ENCODE data around the gene GLRA2. TPM values are rescaled to one million over a fixed set of nuclear protein-coding genes. Genes with fewer than 3 reads are reported as not detected.
"Not testable (repeated sequence)": the region's sequence is repeated elsewhere in the genome, so short reads cannot be mapped to it uniquely, and the experiment has no call there.

The GLRA2 gene
- total RNA-seq, 1 donor from 2014 or later = not detected

GRCh38 chrX:14673764-14674163 is 144.4 kb downstream of the GLRA2 start:
- H3K4me3 Mint-ChIP-seq (ENCODE audit: unreplicated experiment) = no peak overlapping the region

DNA sequence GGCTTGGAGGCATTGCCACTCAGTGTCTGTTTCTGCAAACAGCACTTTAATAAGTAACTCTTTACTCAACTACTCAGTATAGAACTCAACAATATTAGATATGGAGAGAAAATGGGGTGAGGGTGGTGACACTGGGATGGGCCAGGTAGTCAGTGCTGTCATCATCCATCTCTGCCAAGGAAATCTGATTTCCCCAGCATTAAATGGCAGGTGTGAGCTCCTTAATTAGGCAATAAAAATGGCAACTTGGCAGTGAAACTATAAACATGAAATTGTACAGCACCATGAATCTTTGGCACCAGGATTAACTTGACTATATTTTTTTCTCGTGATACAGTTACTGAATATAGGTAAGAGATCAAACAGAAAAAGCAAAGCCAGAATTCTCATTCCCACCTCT is 146.2 kb downstream of the GLRA2 start:
- Mint-ChIP-seq H3K36me3 (ENCODE audit: low read depth) (no peaks in the 10 kb centered on the region), H3K27ac (ENCODE audit: unreplicated experiment) (no peak overlapping the region), H3K4me1 (ENCODE audit: low read depth) (peaks cover 16% of the 10 kb centered on the region), H3K9me3 (ENCODE audit: low read depth) (peaks cover 11% of the 10 kb centered on the region), H3K27me3 (ENCODE audit: low read depth) (no peaks in the 10 kb centered on the region), H3K4me3 (ENCODE audit: unreplicated experiment) (no peak overlapping the region)
- no peak for DNase-seq (ENCODE audit: low spot score)
- no peak for TF ChIP-seq CTCF (IDR thresholded peaks at IDR 0.05)

More at GRCh38 chrX:14673764-14674163, 144.4 kb downstream of the GLRA2 start:
- Mint-ChIP-seq H3K4me1 (ENCODE audit: low read depth) (peaks cover 16% of the 10 kb centered on the region), H3K27me3 (ENCODE audit: low read depth) (no peaks in the 10 kb centered on the region), H3K36me3 (ENCODE audit: low read depth) (no peaks in the 10 kb centered on the region), H3K9me3 (ENCODE audit: low read depth) (peaks cover 11% of the 10 kb centered on the region), H3K27ac (ENCODE audit: unreplicated experiment) (peak overlapping the region; percentile 76)
- no peak for TF ChIP-seq CTCF (IDR thresholded peaks at IDR 0.05)
- no peak for DNase-seq (ENCODE audit: low spot score)

DNA sequence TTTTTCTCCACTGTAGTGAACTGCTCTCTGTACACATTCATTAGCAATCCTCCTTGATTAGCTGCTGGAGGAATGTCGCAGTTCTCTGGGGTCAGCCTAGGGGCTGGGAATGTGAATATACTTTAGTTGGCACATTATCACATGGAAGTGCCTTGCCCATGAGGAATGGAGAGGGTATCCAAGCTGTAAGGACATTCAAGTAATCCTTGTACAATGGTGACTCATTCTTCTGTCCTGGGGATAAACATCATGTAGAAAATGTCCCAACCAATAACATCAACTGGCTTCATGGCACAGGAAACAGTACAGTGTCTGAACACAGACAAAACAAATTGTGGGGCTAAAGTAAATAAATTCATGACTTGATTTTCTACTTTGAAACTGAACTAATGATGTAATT is 147.1 kb downstream of the GLRA2 start:
- TF ChIP-seq CTCF (IDR thresholded peaks at IDR 0.05) = no peak
- no peak overlapping the region for H3K27ac Mint-ChIP-seq (ENCODE audit: unreplicated experiment)
- H3K27me3 Mint-ChIP-seq (ENCODE audit: low read depth) = no peaks in the 10 kb centered on the region
- no peak overlapping the region for H3K4me3 Mint-ChIP-seq (ENCODE audit: unreplicated experiment)
- peaks cover 16% of the 10 kb centered on the region for H3K4me1 Mint-ChIP-seq (ENCODE audit: low read depth)
- peaks cover 9% of the 10 kb centered on the region for H3K9me3 Mint-ChIP-seq (ENCODE audit: low read depth)
- no peaks in the 10 kb centered on the region for H3K36me3 Mint-ChIP-seq (ENCODE audit: low read depth)
- no peak for DNase-seq (ENCODE audit: low spot score)

GRCh38 chrX:14688331-14688730 is 159.0 kb downstream of the GLRA2 start:
- not testable (repeated sequence) for H3K27ac Mint-ChIP-seq (ENCODE audit: unreplicated experiment); H3K4me3 Mint-ChIP-seq (ENCODE audit: unreplicated experiment); H3K4me1 Mint-ChIP-seq (ENCODE audit: low read depth); DNase-seq (ENCODE audit: low spot score); H3K27me3 Mint-ChIP-seq (ENCODE audit: low read depth); H3K36me3 Mint-ChIP-seq (ENCODE audit: low read depth)
- H3K9me3 Mint-ChIP-seq (ENCODE audit: low read depth) = peaks cover 21% of the 10 kb centered on the region

DNA sequence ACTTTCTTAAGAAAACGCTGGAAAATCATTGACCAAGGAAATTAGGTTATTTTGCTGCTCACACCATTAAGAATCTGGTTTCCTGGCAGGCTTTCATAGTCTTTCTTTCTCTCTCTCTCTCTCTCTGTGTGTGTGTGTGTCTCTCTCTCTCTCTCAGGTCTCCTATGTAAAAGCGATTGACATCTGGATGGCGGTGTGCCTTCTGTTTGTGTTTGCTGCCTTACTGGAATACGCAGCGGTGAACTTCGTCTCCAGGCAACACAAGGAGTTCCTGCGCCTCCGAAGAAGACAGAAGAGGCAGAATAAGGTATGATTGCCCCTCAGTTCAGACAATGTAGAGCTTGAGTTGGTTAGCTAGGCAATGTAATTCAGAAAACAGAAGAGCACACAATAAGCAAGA is 161.2 kb downstream of the GLRA2 start:
- no peaks in the 10 kb centered on the region for H3K4me1 Mint-ChIP-seq (ENCODE audit: low read depth)
- H3K4me3 Mint-ChIP-seq (ENCODE audit: unreplicated experiment) = no peak overlapping the region
- H3K9me3 Mint-ChIP-seq (ENCODE audit: low read depth) = peaks cover 29% of the 10 kb centered on the region
- H3K36me3 Mint-ChIP-seq (ENCODE audit: low read depth) = peaks cover 1% of the 10 kb centered on the region
- H3K27ac Mint-ChIP-seq (ENCODE audit: unreplicated experiment) = no peak overlapping the region
- TF ChIP-seq CTCF (IDR thresholded peaks at IDR 0.05) = no peak
- H3K27me3 Mint-ChIP-seq (ENCODE audit: low read depth) = no peaks in the 10 kb centered on the region
- DNase-seq (ENCODE audit: low spot score) = no peak

DNA sequence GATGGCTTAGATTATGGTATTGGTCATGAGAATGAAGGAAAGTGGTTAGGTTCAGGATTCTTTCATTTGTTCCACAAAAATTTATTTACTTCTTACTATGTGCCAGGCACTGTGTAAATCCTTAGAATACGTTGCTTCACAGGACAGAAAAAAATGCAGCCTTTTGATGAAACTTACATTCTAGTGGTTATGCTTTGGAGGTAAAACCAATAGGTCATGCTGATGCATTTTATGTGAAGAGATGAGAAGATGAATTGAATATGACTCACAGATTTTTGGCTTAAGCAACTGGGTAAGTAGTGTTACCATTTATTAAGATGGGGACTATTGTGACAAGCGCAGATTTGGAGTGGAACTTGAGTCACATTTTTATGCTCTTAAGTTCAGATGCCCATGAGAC is 165.3 kb downstream of the GLRA2 start:
- Mint-ChIP-seq H3K4me1 (ENCODE audit: low read depth) (no peaks in the 10 kb centered on the region), H3K27me3 (ENCODE audit: low read depth) (no peaks in the 10 kb centered on the region), H3K27ac (ENCODE audit: unreplicated experiment) (no peak overlapping the region), H3K9me3 (ENCODE audit: low read depth) (peaks cover 22% of the 10 kb centered on the region), H3K36me3 (ENCODE audit: low read depth) (no peaks in the 10 kb centered on the region), H3K4me3 (ENCODE audit: unreplicated experiment) (no peak overlapping the region)
- TF ChIP-seq CTCF (IDR thresholded peaks at IDR 0.05) = no peak
- no peak for DNase-seq (ENCODE audit: low spot score)
